ENCODE measurements around the gene OR2T34.
"Not testable (repeated sequence)": the region's sequence is repeated elsewhere in the genome, so short reads cannot be mapped to it uniquely, and the experiment has no call there.

OR2T34 gene

GRCh38 chr1:248574657-248575056 is at the start of gene OR2T34:
TSS of gene OR2T34 (minus strand) at chr1:248574757. CDS start at chr1:248574757, 0 bp downstream.
- in situ Hi-C loops (cut with HindIII; ENCODE audit: low sequenced_read_pairs), result not testable (repeated sequence)

GRCh38 chr1:248622570-248623001 is 48.0 kb upstream of the OR2T34 start:
- in situ Hi-C loops (cut with HindIII; ENCODE audit: low sequenced_read_pairs), result no loop called here

GRCh38 chr1:248621770-248622169 is 47.2 kb upstream of the OR2T34 start:
- in situ Hi-C loops (cut with HindIII; ENCODE audit: low sequenced_read_pairs), result no loop called here

GRCh38 chr1:248618878-248619277 is 44.3 kb upstream of the OR2T34 start:
- in situ Hi-C loops (cut with HindIII; ENCODE audit: low sequenced_read_pairs), result no loop called here

- in situ Hi-C loops (cut with HindIII; ENCODE audit: low sequenced_read_pairs), result no loop called here
Measured at GRCh38 chr1:248618119-248618518, 43.6 kb upstream of the OR2T34 start.

- in situ Hi-C loops (cut with HindIII; ENCODE audit: low sequenced_read_pairs), result no loop called here
Measured at GRCh38 chr1:248613742-248614141, 39.2 kb upstream of the OR2T34 start.

- in situ Hi-C loops (cut with HindIII; ENCODE audit: low sequenced_read_pairs), result no loop called here
Measured at GRCh38 chr1:248611883-248612414, 37.4 kb upstream of the OR2T34 start.

- in situ Hi-C loops (cut with HindIII; ENCODE audit: low sequenced_read_pairs), result no loop called here
Measured at GRCh38 chr1:248610301-248610700, 35.7 kb upstream of the OR2T34 start.

GRCh38 chr1:248599396-248599795 is 24.8 kb upstream of the OR2T34 start:
- in situ Hi-C loops (cut with HindIII; ENCODE audit: low sequenced_read_pairs), result no loop called here

- in situ Hi-C loops (cut with HindIII; ENCODE audit: low sequenced_read_pairs), result no loop called here
Measured at GRCh38 chr1:248597589-248597988, 23.0 kb upstream of the OR2T34 start, which contains the start of gene OR2T10. TSS of gene OR2T10 (minus strand) at chr1:248597700. CDS start at chr1:248593768, 3,932 bp downstream.

- in situ Hi-C loops (cut with HindIII; ENCODE audit: low sequenced_read_pairs), result no loop called here
Measured at GRCh38 chr1:248596615-248597014, 22.1 kb upstream of the OR2T34 start.

- in situ Hi-C loops (cut with HindIII; ENCODE audit: low sequenced_read_pairs), result no loop called here
Measured at GRCh38 chr1:248593226-248593625, 18.7 kb upstream of the OR2T34 start.

- in situ Hi-C loops (cut with HindIII; ENCODE audit: low sequenced_read_pairs), result no loop called here
Measured at GRCh38 chr1:248592655-248593054, 18.1 kb upstream of the OR2T34 start.

GRCh38 chr1:248590055-248590454 is 15.5 kb upstream of the OR2T34 start:
- in situ Hi-C loops (cut with HindIII; ENCODE audit: low sequenced_read_pairs), result no loop called here

GRCh38 chr1:248589334-248589733 is 14.8 kb upstream of the OR2T34 start:
- in situ Hi-C loops (cut with HindIII; ENCODE audit: low sequenced_read_pairs), result no loop called here

- in situ Hi-C loops (cut with HindIII; ENCODE audit: low sequenced_read_pairs), result no loop called here
Measured at GRCh38 chr1:248585266-248585665, 10.7 kb upstream of the OR2T34 start.

GRCh38 chr1:248576260-248576980 is 1.9 kb upstream of the OR2T34 start:
- in situ Hi-C loops (cut with HindIII; ENCODE audit: low sequenced_read_pairs), result no loop called here

GRCh38 chr1:248573856-248574255 is 701 bp downstream of the OR2T34 start:
- in situ Hi-C loops (cut with HindIII; ENCODE audit: low sequenced_read_pairs), result not testable (repeated sequence)

- in situ Hi-C loops (cut with HindIII; ENCODE audit: low sequenced_read_pairs), result not testable (repeated sequence)
Measured at GRCh38 chr1:248572049-248572448, 2.5 kb downstream of the OR2T34 start.

GRCh38 chr1:248570811-248571210 is 3.7 kb downstream of the OR2T34 start:
- in situ Hi-C loops (cut with HindIII; ENCODE audit: low sequenced_read_pairs), result not testable (repeated sequence)

- in situ Hi-C loops (cut with HindIII; ENCODE audit: low sequenced_read_pairs), result not testable (repeated sequence)
Measured at GRCh38 chr1:248569049-248569448, 5.5 kb downstream of the OR2T34 start.
